Measurements from ENCODE around the gene GPR68.
A peak's percentile ranks its signal among the peaks of the same experiment; 100 is the strongest.
"Not testable (repeated sequence)": the region's sequence is repeated elsewhere in the genome, so short reads cannot be mapped to it uniquely, and the experiment has no call there.

GPR68 gene

DNA sequence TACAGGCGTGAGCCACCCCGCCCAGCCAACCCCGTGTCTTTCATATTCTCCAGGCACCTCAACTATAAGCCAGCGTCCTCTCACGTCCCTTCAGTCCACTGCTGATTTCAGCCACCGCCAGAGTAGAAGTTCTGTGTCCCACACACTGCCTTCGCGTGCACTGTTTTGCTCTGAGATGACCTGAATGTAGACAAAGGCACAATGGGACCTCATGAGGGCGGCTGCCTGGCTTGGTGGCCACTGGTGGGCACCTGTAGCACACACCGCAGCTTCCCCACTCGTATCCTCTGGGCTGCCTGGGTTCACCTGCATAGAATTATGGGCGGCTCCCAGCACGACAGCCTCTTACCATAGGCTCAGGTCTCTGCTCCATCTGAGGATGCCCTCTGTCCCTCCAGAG lies 57.2 kb downstream of the GPR68 start:
- DNase-seq: no peak

DNA sequence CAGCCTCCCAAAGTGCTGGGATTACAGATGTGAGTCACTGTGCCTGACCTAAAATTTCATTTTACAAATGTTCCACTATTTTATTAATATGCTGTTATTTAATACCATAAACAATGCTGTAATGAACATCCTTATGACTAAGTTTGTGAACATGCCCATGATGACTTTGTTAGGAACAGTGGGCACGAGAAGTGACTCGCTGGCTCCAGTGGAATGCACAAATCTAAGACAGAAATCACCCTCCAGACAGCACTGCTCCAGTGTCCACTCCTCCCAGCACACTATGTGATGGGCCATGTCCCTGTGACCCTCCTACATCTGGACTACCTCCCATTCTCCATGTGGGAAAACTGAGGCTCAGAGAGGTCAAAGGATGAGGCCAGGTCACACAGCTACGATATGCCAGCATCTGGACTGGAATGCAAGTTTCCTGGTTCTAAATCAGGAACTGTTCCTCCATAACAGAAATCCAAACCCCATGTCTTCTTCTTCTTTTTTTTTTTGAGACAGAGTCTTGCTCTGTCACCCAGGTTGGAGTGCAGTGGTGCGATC lies 57.9 kb downstream of the GPR68 start:
- no peak for DNase-seq

DNA sequence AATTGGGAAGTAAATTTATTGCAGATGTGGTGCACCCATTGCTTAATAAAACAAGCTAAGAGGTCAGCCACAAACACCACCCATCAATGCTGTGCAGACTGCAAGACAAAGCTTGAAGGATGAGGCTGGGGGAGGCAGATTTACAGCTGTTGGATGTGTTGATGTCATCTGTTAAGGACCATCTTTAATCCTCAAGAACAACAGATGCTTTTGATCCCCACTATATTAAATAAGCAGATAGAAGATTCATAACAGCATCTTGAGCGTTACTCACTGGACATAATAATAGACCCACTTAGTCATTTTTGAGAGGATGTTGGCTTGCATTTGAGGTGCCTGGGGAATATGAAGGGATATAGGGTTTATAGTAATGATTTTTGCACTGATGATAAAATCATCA lies 58.8 kb downstream of the GPR68 start:
- DNase-seq: peak; percentile 88 to 97

DNA sequence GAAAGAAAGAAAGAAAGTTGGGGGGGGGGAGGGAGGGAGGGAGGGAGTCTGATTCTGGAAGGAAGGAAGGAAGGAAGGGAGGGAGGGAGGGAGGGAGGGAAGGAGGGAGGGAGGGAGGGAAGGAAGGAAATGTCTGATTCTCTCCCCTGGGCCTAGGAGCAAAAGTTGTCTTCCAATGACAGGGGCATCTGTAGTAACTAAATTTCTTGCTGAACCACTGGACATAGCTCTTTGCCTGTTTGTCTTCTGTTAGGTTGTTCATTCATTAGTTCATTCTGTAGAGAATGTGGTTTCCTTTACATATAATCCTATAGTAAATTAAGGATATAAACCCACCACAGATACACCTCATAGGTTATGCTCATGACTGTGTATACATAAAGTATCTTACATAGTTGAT lies 59.9 kb downstream of the GPR68 start:
- no peak for DNase-seq

DNA sequence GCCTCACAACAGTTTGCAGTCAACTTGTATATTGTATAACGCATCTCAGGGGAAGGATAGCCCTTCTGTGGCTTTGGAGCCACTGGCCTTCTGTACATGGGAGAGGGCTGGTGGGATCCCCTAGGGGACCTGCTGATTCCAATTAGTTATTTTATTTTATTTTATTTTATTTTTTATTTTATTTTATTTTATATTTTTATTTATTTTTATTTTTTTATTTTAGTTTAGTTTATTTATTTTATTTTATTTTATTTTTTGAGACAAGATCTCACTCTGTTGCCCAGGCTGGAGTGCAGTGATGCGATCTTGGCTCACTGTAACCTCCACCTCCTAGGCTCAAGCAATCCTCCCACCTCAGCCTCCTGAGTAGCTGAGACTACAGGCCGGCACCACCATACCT lies 61.8 kb downstream of the GPR68 start:
- DNase-seq: not testable (repeated sequence)
